K562 (cell line): ENCODE results near the gene HERC3. TPM values are rescaled to one million over a fixed set of nuclear protein-coding genes. Genes with fewer than 3 reads are reported as not detected.

ENCODE experiments used
- ATAC-seq: fragments of 200-7000 bp; cut with Tn5 transposase; 3 replicates; pipeline ENCODE4 v1.9.1; 2020; ENCODE audit warnings: moderate library complexity
- BruUV-seq: library from RNA; stranded (reverse); fragments of 400-500 nt; replicated peaks from 2 replicates; lab custom pipeline; 2021; lab: Mats Ljungman, UMichigan
- CTCF ChIA-PET: fragments of 300-600 bp; formaldehyde crosslinking; extraction: SDS; loops from one replicate; lab custom pipeline; 2021; ENCODE audit warnings: low intra/inter-chr PET ratio; lab: Yijun Ruan, JAX
- POLR2A ChIA-PET: fragments of 300-600, 350-650 bp; sonication (Branson Sonifier 250); formaldehyde crosslinking; extraction: SDS; loops from one replicate; lab custom pipeline; 2021; ENCODE audit warnings: antibody characterized with exemption, inconsistent platforms; lab: Yijun Ruan, JAX
- DNase-seq, 4 experiments: peaks; one replicate each; pipeline versions ENCODE4 v3.0.0 to v3.0.0-alpha.2; 2011 to 2018; ENCODE audit warnings: low spot score in 3 of 4, mixed read lengths in 3 of 4; ENCODE audit errors: extremely low read depth in 1 of 4
- FAIRE-seq: peaks from 2 replicates; lab custom pipeline; 2011; peaks lifted over from hg19 to GRCh38; lab: Jason Lieb, UNC
- H2AFZ ChIP-seq: 2 replicates; pipeline ENCODE4 v1.6.0; 2011; ENCODE audit warnings: low read depth, low read length, control low read depth, inconsistent platforms
- H3K27ac ChIP-seq: fragments of 200-600 bp; 3 replicates; pipeline ENCODE4 v1.8.0; 2011; ENCODE audit warnings: low read depth, mild to moderate bottlenecking, control low read depth, inconsistent platforms, low read length, moderate library complexity, mixed read lengths; ENCODE audit errors: extremely low read depth
- H3K27me3 ChIP-seq, 2 experiments: fragments of 300-600 bp in 1 of 2; 2 replicates in 1 of 2; 3 replicates in 1 of 2; pipeline versions ENCODE4 v1.6.0 to v1.8.0; 2011; ENCODE audit warnings: inconsistent platforms in 2 of 2, low read length in 2 of 2, mild to moderate bottlenecking in 1 of 2, mixed read lengths in 1 of 2, moderate library complexity in 1 of 2; ENCODE audit not compliant: control insufficient read depth in 2 of 2, insufficient read depth in 2 of 2
- H3K36me3 ChIP-seq: fragments of 300-600 bp; 3 replicates; pipeline ENCODE4 v1.8.0; 2011; ENCODE audit warnings: mild to moderate bottlenecking, low read length, inconsistent platforms; ENCODE audit not compliant: control insufficient read depth, insufficient read depth
- H3K4me1 ChIP-seq, 2 experiments: fragments of 200-600 bp in 1 of 2; replicated peaks in 1 of 2; 2 replicates in 1 of 2; 3 replicates in 1 of 2; pipeline versions ENCODE4 v1.5.1 to v1.8.0; 2011; ENCODE audit warnings: inconsistent platforms in 2 of 2, low read length in 2 of 2, mild to moderate bottlenecking in 1 of 2, mixed read lengths in 1 of 2, moderate library complexity in 1 of 2; ENCODE audit not compliant: control insufficient read depth in 2 of 2, insufficient read depth in 2 of 2
- H3K4me2 ChIP-seq: 2 replicates; pipeline ENCODE4 v1.6.1; 2011; ENCODE audit warnings: low read length, control low read depth, inconsistent platforms, mixed read lengths; ENCODE audit not compliant: insufficient read depth
- H3K4me3 ChIP-seq: fragments of 200-600 bp; sonication (generic), shearing (Covaris generic); 2 replicates; pipeline ENCODE4 v1.5.1; 2016; ENCODE audit warnings: control low read depth, inconsistent platforms
- H3K79me2 ChIP-seq: fragments of 200-600 bp; 3 replicates; pipeline ENCODE4 v1.8.0; 2011; ENCODE audit warnings: low read length, inconsistent platforms; ENCODE audit not compliant: control insufficient read depth, insufficient read depth
- H3K9ac ChIP-seq, 2 experiments: 2 replicates each; pipeline versions ENCODE4 v1.6.0 to v1.6.1; 2011; ENCODE audit warnings: low read depth in 2 of 2, low read length in 2 of 2, control low read depth in 1 of 2, inconsistent platforms in 1 of 2, mild to moderate bottlenecking in 1 of 2, mixed read lengths in 1 of 2; ENCODE audit not compliant: insufficient read depth in 1 of 2
- H3K9me1 ChIP-seq: one replicate; pipeline ENCODE4 v1.6.0; 2011; ENCODE audit warnings: inconsistent platforms, mild to moderate bottlenecking, low read length, moderate library complexity; ENCODE audit not compliant: control insufficient read depth, insufficient read depth
- H3K9me3 ChIP-seq: replicated peaks from 2 replicates; pipeline ENCODE4 v1.5.1; 2011; ENCODE audit warnings: low read depth, low read length, inconsistent platforms; ENCODE audit not compliant: control insufficient read depth, insufficient read depth
- H4K20me1 ChIP-seq: replicated peaks from 2 replicates; pipeline ENCODE4 v1.6.1; 2011; ENCODE audit warnings: low read length, inconsistent platforms, mixed read lengths; ENCODE audit not compliant: control insufficient read depth, insufficient read depth
- BRF1 ChIP-seq: IDR thresholded peaks from 3 replicates; pipeline ENCODE4 v1.6.1; 2011; ENCODE audit warnings: borderline replicate concordance, mild to moderate bottlenecking; ENCODE audit not compliant: insufficient read length; ENCODE audit errors: extremely low read depth
- CBFA2T2 ChIP-seq: fragments of 450-650 bp; conservative IDR thresholded peaks from 2 replicates; pipeline ENCODE4 v1.6.1; 2017; ENCODE audit warnings: mild to moderate bottlenecking
- CREB5 ChIP-seq: fragments of 250-450 bp; sonication (Bioruptor Pico); IDR thresholded peaks from 2 replicates; pipeline ENCODE4 v1.5.0; 2020; ENCODE audit warnings: mild to moderate bottlenecking
- DDX20 ChIP-seq: fragments of 450-650 bp; IDR thresholded peaks from 2 replicates; pipeline ENCODE4 v1.6.1; 2016; ENCODE audit warnings: missing genetic modification characterization, low read depth, mild to moderate bottlenecking, missing compliant biosample characterization, moderate library complexity
- FOXA3 ChIP-seq, 2 experiments: fragments of 450-650 bp in 1 of 2; sonication (generic) in 1 of 2; formaldehyde crosslinking; IDR thresholded peaks in 1 of 2; conservative IDR thresholded peaks in 1 of 2; 2 replicates each; pipeline versions ENCODE4 v1.4.0 to v1.8.0; 2020 to 2022; ENCODE audit warnings: mild to moderate bottlenecking in 2 of 2, missing genetic modification reagents in 1 of 2
- FOXP4 ChIP-seq: sonication (generic); formaldehyde crosslinking; IDR thresholded peaks from 2 replicates; pipeline ENCODE4 v1.8.0; 2022; ENCODE audit warnings: mild to moderate bottlenecking, missing genetic modification reagents, borderline replicate concordance
- HBP1 ChIP-seq: fragments of 450-650 bp; formaldehyde crosslinking; IDR thresholded peaks from 2 replicates; pipeline ENCODE4 v1.4.0; 2022; ENCODE audit warnings: missing genetic modification characterization
- HDAC1 ChIP-seq, 2 experiments: fragments of 450-650 bp; IDR thresholded peaks; 2 replicates each; pipeline ENCODE4 v1.6.1; 2016 to 2017; ENCODE audit warnings: inconsistent platforms in 1 of 2, mild to moderate bottlenecking in 1 of 2, moderate library complexity in 1 of 2
- ILF3 ChIP-seq: fragments of 450-650 bp; IDR thresholded peaks from 2 replicates; pipeline ENCODE4 v1.6.1; 2018; ENCODE audit warnings: antibody characterized with exemption, mild to moderate bottlenecking, moderate library complexity, borderline replicate concordance
- MECOM ChIP-seq: fragments of 250-450 bp; sonication (Bioruptor Pico); IDR thresholded peaks from 2 replicates; pipeline ENCODE4 v1.8.0; 2022; ENCODE audit warnings: inconsistent platforms
- RB1 ChIP-seq: fragments of 450-650 bp; IDR thresholded peaks from 2 replicates; pipeline ENCODE4 v1.6.1; 2017; ENCODE audit warnings: low read depth, mild to moderate bottlenecking
- TEAD4 ChIP-seq, 2 experiments: sonication (generic) in 1 of 2; formaldehyde crosslinking in 1 of 2; IDR thresholded peaks; 2 replicates each; pipeline versions ENCODE4 v1.6.1 to v1.8.0; 2012 to 2022; ENCODE audit warnings: borderline replicate concordance in 1 of 2, inconsistent platforms in 1 of 2, low read length in 1 of 2, mild to moderate bottlenecking in 1 of 2, missing genetic modification reagents in 1 of 2
- ZBTB1 ChIP-seq: sonication (generic); formaldehyde crosslinking; IDR thresholded peaks from 2 replicates; pipeline ENCODE4 v1.8.1; 2023; ENCODE audit warnings: missing genetic modification reagents, low read depth, mild to moderate bottlenecking, borderline replicate concordance
- ZNF436 ChIP-seq: fragments of 250-450, 450-650 bp; sonication (Bioruptor Pico); formaldehyde crosslinking; IDR thresholded peaks from 2 replicates; pipeline ENCODE4 v1.7.0; 2020; ENCODE audit warnings: mild to moderate bottlenecking
- ZNF644 ChIP-seq: fragments of 200-800 bp; sonication (Bioruptor generic); IDR thresholded peaks from 2 replicates; pipeline ENCODE4 v1.6.1; 2016; ENCODE audit warnings: low read depth, missing genetic modification characterization, missing compliant biosample characterization
- WGBS: fragments of 100-300 bp; shearing (Covaris generic); methylation state at CpG from one replicate; pipeline ENCODE4 v1.1.6; 2016; ENCODE audit warnings: low coverage, mixed read lengths; ENCODE audit not compliant: insufficient coverage; ENCODE audit errors: missing lambda C conversion rate; 5-methylcytosine and 5-hydroxymethylcytosine counted together
- in situ Hi-C: fragments of 300-500 bp; cut with MboI; formaldehyde crosslinking; loops from 4 replicates; pipeline ENCODE4 v1.15.0; 2018; ENCODE audit warnings: inconsistent platforms, mixed read lengths
- intact Hi-C: fragments of 100-400 bp; cut with micrococcal nuclease; formaldehyde crosslinking; loops from 2 replicates; pipeline ENCODE4 v1.14.2; 2022
- polyA plus RNA-seq, 8 experiments: library from polyadenylated mRNA; depleted of rRNA in 4 of 8; stranded (reverse) in 5 of 8; unstranded in 3 of 8; fragments of >200 nt; fragmentation: Nextera tagmentation in 2 of 8; fragmentation: Illumina TruSeq in 1 of 8; extraction: Ambion mirVana in 2 of 8; extraction: Trizol in 1 of 8; gene quantifications; 2 replicates each; pipeline versions ENCODE4 v1.2.1 to v1.2.3, GENCODE V29; 2011 to 2014; ENCODE audit warnings: inconsistent platforms in 1 of 8, missing spikeins in 1 of 8
- total RNA-seq, 7 experiments: library from RNA; depleted of rRNA in 6 of 7; stranded (reverse); fragments of >200 nt in 6 of 7; fragmentation: Illumina TruSeq in 2 of 7; extraction: Trizol in 2 of 7; gene quantifications; 2 replicates each; pipeline versions ENCODE4 v1.2.1 to v1.2.3, GENCODE V29; 2011 to 2021; ENCODE audit warnings: low replicate concordance in 1 of 7

HERC3 gene
- total and polyA plus RNA-seq, 9 of the 15 experiments (the other 6 are each of a cell fraction or from before 2014, with no cell fraction given) = 1.8 to 13.1 (median 7.6) TPM

- TF ChIP-seq FOXP4 = no peak
- no peak for TF ChIP-seq FOXA3 (CRISPR knock-in tag; conservative IDR thresholded peaks at IDR 0.05 in 1 of 2, IDR thresholded peaks at IDR 0.05 in 1 of 2)
- no peak for TF ChIP-seq RB1
- no peak for TF ChIP-seq MECOM (CRISPR knock-in tag)
- no peak for TF ChIP-seq TEAD4 (IDR thresholded peaks at IDR 0.05; ENCODE audit: low read length)
- no peak for TF ChIP-seq TEAD4 (CRISPR knock-in tag; IDR thresholded peaks at IDR 0.05; ENCODE audit: borderline replicate concordance)
Observed at GRCh38 chr4:88645994-88646393, 53.7 kb downstream of the HERC3 start (continued).

- ChIA-PET POLR2A (no interaction called here), CTCF (no interaction called here)
- Histone ChIP-seq H3K9ac (no peak overlapping the region), H3K4me1 (no peaks in the 10 kb centered on the region), H3K27ac (no peak overlapping the region), H2AFZ (no peak overlapping the region), H3K27me3 (no peaks in the 10 kb centered on the region), H3K9me3 (no peaks in the 10 kb centered on the region; the same call in 1 of the 2 replicates), H3K79me2 (no peaks in the 10 kb centered on the region), H3K4me2 (no peak overlapping the region), H3K4me3 (no peak overlapping the region), H3K9me1 (no peaks in the 10 kb centered on the region), H3K36me3 (no peaks in the 10 kb centered on the region), H4K20me1 (no peaks in the 10 kb centered on the region)
- WGBS = 11% methylated on average over 7 of the region's 7 CpGs
- ATAC-seq (no peak), FAIRE-seq (no peak), DNase-seq (no peak)
- intact Hi-C loops = no loop called here
- BruUV-seq = no TSS peak
- in situ Hi-C loops = no loop called here
- TF ChIP-seq DDX20 (tag) (no peak), ZBTB1 (CRISPR knock-in tag) (no peak), HDAC1 (IDR thresholded peaks at IDR 0.05) (no peak), HBP1 (CRISPR knock-in tag) (no peak), CREB5 (CRISPR knock-in tag) (no peak), BRF1 (no peak), ZNF644 (tag) (no peak), ILF3 (no peak), CBFA2T2 (no peak), ZNF436 (no peak)
Observed at GRCh38 chr4:88646528-88647280, 54.4 kb downstream of the HERC3 start.
